ENCODE data around the gene NKTR. TPM values are rescaled to one million over a fixed set of nuclear protein-coding genes. Genes with fewer than 3 reads are reported as not detected.

NKTR gene
- total and polyA plus RNA-seq, 9 of the 15 experiments (the other 6 are each of a cell fraction or from before 2014, with no cell fraction given) = 19.7 to 123 (median 92.6) TPM

GRCh38 chr3:42600958-42601675 is 631 bp downstream of the NKTR start (continued):
- TF ChIP-seq ZNF449 (CRISPR knock-in tag; IDR thresholded peaks at IDR 0.05) (no peak), NEUROD1 (IDR thresholded peaks at IDR 0.05; ENCODE audit: borderline replicate concordance, low read depth, low read length, partially characterized antibody) (no peak), HIVEP1 (CRISPR knock-in tag; IDR thresholded peaks at IDR 0.05) (no peak), CHD4 (IDR thresholded peaks at IDR 0.05; ENCODE audit: insufficient read depth, insufficient replicate concordance, low read depth, low read length, poor library complexity, severe bottlenecking) (no peak), ZNF175 (CRISPR knock-in tag; IDR thresholded peaks at IDR 0.05; ENCODE audit: low read depth) (no peak), E2F3 (CRISPR knock-in tag; IDR thresholded peaks at IDR 0.05) (peak; percentile 19; the same call in 1 of the 2 replicates), EP400 (IDR thresholded peaks at IDR 0.05) (no peak), ZNF134 (CRISPR knock-in tag; conservative IDR thresholded peaks at IDR 0.05) (no peak), ZHX1 (conservative IDR thresholded peaks at IDR 0.05; ENCODE audit: low read length) (no peak), ZNF24 (IDR thresholded peaks at IDR 0.05) (no peak; the same call in 1 of the 2 replicates), HNRNPL (IDR thresholded peaks at IDR 0.05; ENCODE audit: low read depth, low read length) (no peak), PHTF2 (CRISPR knock-in tag; IDR thresholded peaks at IDR 0.05) (no peak), BMI1 (IDR thresholded peaks at IDR 0.05; ENCODE audit: low read length) (no peak), SNRNP70 (optimal IDR thresholded peaks at IDR 0.05; ENCODE audit: low read depth, low read length) (no peak), ARID4B (CRISPR knock-in tag; IDR thresholded peaks at IDR 0.05) (0 out of 2 replicates have a peak, but pooled peaks have one; percentile 36), CBX8 (IDR thresholded peaks at IDR 0.05; ENCODE audit: borderline replicate concordance, extremely low read depth, low read depth, low read length, poor library complexity, severe bottlenecking) (no peak)

Data from K562 (cell line).